Neural cell (in vitro differentiated cells): Measurements from ENCODE around the gene BRD3. TPM values are rescaled to one million over a fixed set of nuclear protein-coding genes. Genes with fewer than 3 reads are reported as not detected.

Experiments
- H2AFZ ChIP-seq: fragments of 200-600, 300-800 bp; sonication (generic), shearing (Covaris generic); 2 replicates; pipeline ENCODE4 v1.6.0; 2014; ENCODE audit warnings: low read depth, mild to moderate bottlenecking, antibody characterized with exemption, low read length, moderate library complexity
- H3F3A ChIP-seq: fragments of 200-600 bp; shearing (Covaris generic); 2 replicates; pipeline ENCODE4 v1.6.1; 2016; ENCODE audit warnings: mild to moderate bottlenecking, moderate library complexity, mixed read lengths, antibody characterized with exemption, low read length; ENCODE audit not compliant: insufficient read depth, poor library complexity, severe bottlenecking
- H3K27ac ChIP-seq: fragments of 200-600, 300-800 bp; sonication (generic), shearing (Covaris generic); 2 replicates; pipeline ENCODE4 v1.5.1; 2014; ENCODE audit warnings: mild to moderate bottlenecking, low read length, moderate library complexity
- H3K27me3 ChIP-seq: fragments of 300-800, 200-600 bp; sonication (generic), shearing (Covaris generic); 2 replicates; pipeline ENCODE4 v1.6.0; 2014; ENCODE audit warnings: mild to moderate bottlenecking, low read depth, low read length, moderate library complexity; ENCODE audit not compliant: insufficient read depth
- H3K36me3 ChIP-seq: fragments of 300-800, 200-600 bp; sonication (generic), shearing (Covaris generic); 2 replicates; pipeline ENCODE4 v1.5.1; 2014; ENCODE audit warnings: mild to moderate bottlenecking, antibody characterized with exemption, low read length, moderate library complexity; ENCODE audit not compliant: insufficient read depth
- H3K4me2 ChIP-seq: fragments of 300-800, 200-600 bp; sonication (generic), shearing (Covaris generic); 2 replicates; pipeline ENCODE4 v1.6.0; 2014; ENCODE audit warnings: mild to moderate bottlenecking, low read length
- H3K4me3 ChIP-seq: fragments of 300-800, 200-600 bp; sonication (generic), shearing (Covaris generic); 2 replicates; pipeline ENCODE4 v1.5.1; 2014; ENCODE audit warnings: mild to moderate bottlenecking, low read length, moderate library complexity
- H3K79me2 ChIP-seq: fragments of 200-600 bp; shearing (Covaris generic); replicated peaks from 2 replicates; pipeline ENCODE4 v1.6.0; 2014; ENCODE audit warnings: mild to moderate bottlenecking, low read length, moderate library complexity; ENCODE audit not compliant: insufficient read depth
- H3K9ac ChIP-seq: fragments of 300-800, 200-600 bp; sonication (generic), shearing (Covaris generic); 2 replicates; pipeline ENCODE4 v1.6.1; 2016; ENCODE audit warnings: mild to moderate bottlenecking, low read length, mixed read lengths
- H3K9me2 ChIP-seq: fragments of 200-600 bp; shearing (Covaris generic); 2 replicates; pipeline ENCODE4 v1.6.1; 2016; ENCODE audit warnings: mild to moderate bottlenecking, low read length, mixed read lengths; ENCODE audit not compliant: insufficient read depth
- H3K9me3 ChIP-seq: fragments of 200-600, 300-800 bp; sonication (generic), shearing (Covaris generic); 2 replicates; pipeline ENCODE4 v1.6.1; 2016; ENCODE audit warnings: mild to moderate bottlenecking, mixed run types, low read length, moderate library complexity, mixed read lengths
- H4K20me1 ChIP-seq: fragments of 200-600 bp; shearing (Covaris generic); 2 replicates; pipeline ENCODE4 v1.6.1; 2016; ENCODE audit warnings: mild to moderate bottlenecking, mixed run types; ENCODE audit not compliant: insufficient read depth
- CTCF ChIP-seq: fragments of 450-650 bp; IDR thresholded peaks from 2 replicates; pipeline ENCODE4 v1.5.1; 2014; ENCODE audit warnings: antibody characterized with exemption, mild to moderate bottlenecking, moderate library complexity; ENCODE audit not compliant: poor library complexity, severe bottlenecking
- EP300 ChIP-seq: fragments of 450-650 bp; conservative IDR thresholded peaks from 2 replicates; pipeline ENCODE4 v1.6.1; 2014; ENCODE audit warnings: antibody characterized with exemption, mild to moderate bottlenecking, moderate library complexity; ENCODE audit not compliant: poor library complexity, severe bottlenecking
- EZH2 ChIP-seq: fragments of 200-600, 300-800 bp; shearing (Covaris generic), sonication (generic); IDR thresholded peaks from 2 replicates; pipeline ENCODE4 v1.6.1; 2014; ENCODE audit warnings: antibody characterized with exemption, low read length, borderline replicate concordance, mild to moderate bottlenecking; ENCODE audit not compliant: insufficient read depth, poor library complexity, severe bottlenecking
- MXI1 ChIP-seq: fragments of 450-650 bp; conservative IDR thresholded peaks from 2 replicates; pipeline ENCODE4 v1.6.1; 2014; ENCODE audit warnings: antibody characterized with exemption, mild to moderate bottlenecking; ENCODE audit not compliant: poor library complexity, severe bottlenecking
- POLR2AphosphoS5 ChIP-seq: IDR thresholded peaks from 2 replicates; pipeline ENCODE4 v1.6.1; 2012
- RAD21 ChIP-seq: fragments of 450-650 bp; conservative IDR thresholded peaks from 2 replicates; pipeline ENCODE4 v1.6.1; 2014; ENCODE audit warnings: antibody characterized with exemption, mild to moderate bottlenecking, moderate library complexity
- REST ChIP-seq: IDR thresholded peaks from 2 replicates; pipeline ENCODE4 v1.6.1; 2012; ENCODE audit warnings: borderline replicate concordance
- SMC3 ChIP-seq: fragments of 450-650 bp; conservative IDR thresholded peaks from 2 replicates; pipeline ENCODE4 v1.6.1; 2014; ENCODE audit warnings: antibody characterized with exemption, mild to moderate bottlenecking, moderate library complexity; ENCODE audit not compliant: poor library complexity
- TAF1 ChIP-seq: IDR thresholded peaks from 2 replicates; pipeline ENCODE4 v1.6.1; 2012; ENCODE audit warnings: low read depth
- polyA plus RNA-seq: library from polyadenylated mRNA; depleted of rRNA; stranded (reverse); fragments of >200 nt; gene quantifications from 2 replicates; pipeline ENCODE4 v1.2.3, GENCODE V29; 2014

The BRD3 gene
- polyA plus RNA-seq, 1 donor from 2014 or later, result 17.6 TPM

GRCh38 chr9:134026981-134027380, 40.8 kb downstream of the BRD3 start:
- Histone ChIP-seq H3K27me3 (no peaks in the 10 kb centered on the region), H3K79me2 (peaks cover 12% of the 10 kb centered on the region), H3K4me2 (no peak overlapping the region), H3K9ac (no peak overlapping the region), H3F3A (no peaks in the 10 kb centered on the region), H4K20me1 (no peaks in the 10 kb centered on the region), H2AFZ (no peak overlapping the region), H3K36me3 (no peaks in the 10 kb centered on the region), H3K9me3 (no peaks in the 10 kb centered on the region), H3K9me2 (no peaks in the 10 kb centered on the region), H3K27ac (no peak overlapping the region), H3K4me3 (peak overlapping the region; percentile 89)
- TF ChIP-seq EZH2, result no peak
- no peak for TF ChIP-seq POLR2AphosphoS5
- TF ChIP-seq RAD21, result no peak
- no peak for TF ChIP-seq MXI1
- TF ChIP-seq CTCF, result no peak
- no peak for TF ChIP-seq EP300
- TF ChIP-seq TAF1, result no peak
- TF ChIP-seq SMC3, result no peak
- TF ChIP-seq REST, result no peak

GRCh38 chr9:134026581-134026980, 41.2 kb downstream of the BRD3 start:
- Histone ChIP-seq H3F3A (no peaks in the 10 kb centered on the region), H3K79me2 (peaks cover 12% of the 10 kb centered on the region), H3K27ac (no peak overlapping the region), H3K9me2 (no peaks in the 10 kb centered on the region), H3K9ac (peak overlapping the region; percentile 83), H3K27me3 (no peaks in the 10 kb centered on the region), H3K4me3 (peak overlapping the region; percentile 89), H3K9me3 (no peaks in the 10 kb centered on the region), H3K4me2 (no peak overlapping the region), H2AFZ (no peak overlapping the region), H4K20me1 (no peaks in the 10 kb centered on the region), H3K36me3 (no peaks in the 10 kb centered on the region)
- no peak for TF ChIP-seq EZH2
- no peak for TF ChIP-seq REST
- no peak for TF ChIP-seq MXI1
- TF ChIP-seq TAF1, result no peak
- TF ChIP-seq RAD21, result no peak
- no peak for TF ChIP-seq EP300
